GM12878 (cell line): ENCODE data around the gene CACNA2D3. TPM values are rescaled to one million over a fixed set of nuclear protein-coding genes. Genes with fewer than 3 reads are reported as not detected.

Source experiments
- ATAC-seq: fragments of 200-7000 bp; cut with Tn5 transposase; 3 replicates; pipeline ENCODE4 v1.9.1; 2020; ENCODE audit warnings: mild to moderate bottlenecking, moderate library complexity
- BruUV-seq: library from RNA; stranded (reverse); fragments of 400-500 nt; replicated peaks from 2 replicates; lab custom pipeline; 2021; lab: Mats Ljungman, UMichigan
- CTCF ChIA-PET: fragments of 300-600 bp; sonication (Branson Sonifier 250); formaldehyde crosslinking; extraction: SDS; loops from one replicate; lab custom pipeline; 2021; ENCODE audit warnings: inconsistent platforms; lab: Yijun Ruan, JAX
- POLR2A ChIA-PET: fragments of 350-600 bp; formaldehyde crosslinking; extraction: SDS; loops from one replicate; lab custom pipeline; 2021; ENCODE audit warnings: inconsistent platforms; lab: Charles Lee
- RAD21 ChIA-PET: fragments of 300-600 bp; sonication (Branson Sonifier 250); formaldehyde crosslinking; loops from one replicate; lab custom pipeline; 2023; ENCODE audit warnings: antibody characterized with exemption; ENCODE audit not compliant: unreplicated experiment; lab: Charles Lee
- SMC1A ChIA-PET: fragments of 300-600 bp; sonication (Branson Sonifier 250); formaldehyde crosslinking; loops from one replicate; lab custom pipeline; 2023; ENCODE audit not compliant: unreplicated experiment, uncharacterized antibody; lab: Charles Lee
- DNase-seq: peaks from one replicate; pipeline ENCODE4 v3.0.0-alpha.2; 2011; ENCODE audit warnings: low read depth, low spot score
- FAIRE-seq: peaks from 3 replicates; lab custom pipeline; 2011; peaks lifted over from hg19 to GRCh38; lab: Jason Lieb, UNC
- H2AFZ ChIP-seq: 2 replicates; pipeline ENCODE4 v1.6.0; 2011; ENCODE audit warnings: low read depth, low read length, control low read depth; ENCODE audit not compliant: control insufficient read depth
- H3K27ac ChIP-seq: 2 replicates; pipeline ENCODE4 v1.5.1; 2011; ENCODE audit warnings: control low read depth; ENCODE audit not compliant: control insufficient read depth, insufficient read depth
- H3K27me3 ChIP-seq, 2 experiments: replicated peaks in 1 of 2; 2 replicates each; pipeline versions ENCODE4 v1.6.0 to v1.6.1; 2011; ENCODE audit warnings: low read length in 1 of 2; ENCODE audit not compliant: control insufficient read depth in 2 of 2, insufficient read depth in 2 of 2
- H3K36me3 ChIP-seq, 2 experiments: 2 replicates each; pipeline ENCODE4 v1.5.1; 2011; ENCODE audit warnings: low read length in 1 of 2; ENCODE audit not compliant: control insufficient read depth in 2 of 2, insufficient read depth in 2 of 2
- H3K4me1 ChIP-seq: 2 replicates; pipeline ENCODE4 v1.6.1; 2011; ENCODE audit warnings: mild to moderate bottlenecking, low read length, moderate library complexity, mixed read lengths; ENCODE audit not compliant: control insufficient read depth, insufficient read depth
- H3K4me2 ChIP-seq: 2 replicates; pipeline ENCODE4 v1.6.0; 2011; ENCODE audit warnings: control low read depth; ENCODE audit not compliant: control insufficient read depth, insufficient read depth
- H3K4me3 ChIP-seq: fragments of 200-600 bp; sonication (generic); 2 replicates; pipeline ENCODE4 v1.5.1; 2016
- H3K79me2 ChIP-seq: 2 replicates; pipeline ENCODE4 v1.6.0; 2011; ENCODE audit warnings: low read length; ENCODE audit not compliant: control insufficient read depth, insufficient read depth
- H3K9ac ChIP-seq: 2 replicates; pipeline ENCODE4 v1.8.0; 2011; ENCODE audit warnings: low read length, control low read depth, mixed read lengths; ENCODE audit not compliant: control insufficient read depth, insufficient read depth
- H3K9me3 ChIP-seq: replicated peaks from 3 replicates; pipeline ENCODE4 v1.5.1; 2011; ENCODE audit warnings: mild to moderate bottlenecking, low read length; ENCODE audit not compliant: control insufficient read depth, insufficient read depth
- H4K20me1 ChIP-seq: 2 replicates; pipeline ENCODE4 v1.6.0; 2011; ENCODE audit not compliant: control insufficient read depth, insufficient read depth
- CHD1 ChIP-seq: IDR thresholded peaks from 2 replicates; pipeline ENCODE4 v1.6.1; 2012; ENCODE audit warnings: low read depth, low read length, improper control_type of control experiment
- CREB1 ChIP-seq: IDR thresholded peaks from 2 replicates; pipeline ENCODE4 v1.6.1; 2012; ENCODE audit warnings: low read depth, mild to moderate bottlenecking, inconsistent platforms
- CREM ChIP-seq: IDR thresholded peaks from 2 replicates; pipeline ENCODE4 v1.6.1; 2014; ENCODE audit warnings: antibody characterized with exemption, low read depth
- ESRRA ChIP-seq: IDR thresholded peaks from 2 replicates; pipeline ENCODE4 v1.6.1; 2012; ENCODE audit warnings: mild to moderate bottlenecking, low read length, improper control_type of control experiment
- JUNB ChIP-seq: IDR thresholded peaks from 2 replicates; pipeline ENCODE4 v1.6.1; 2016; ENCODE audit warnings: antibody characterized with exemption, mild to moderate bottlenecking
- KAT2A ChIP-seq: conservative IDR thresholded peaks from 2 replicates; pipeline ENCODE4 v1.6.1; 2011; ENCODE audit warnings: low read depth, low read length; ENCODE audit not compliant: control insufficient read depth
- NBN ChIP-seq: fragments of 450-650 bp; IDR thresholded peaks from 2 replicates; pipeline ENCODE4 v1.6.1; 2016
- NFXL1 ChIP-seq: fragments of 450-650 bp; IDR thresholded peaks from 2 replicates; pipeline ENCODE4 v1.6.1; 2017; ENCODE audit warnings: antibody characterized with exemption, mild to moderate bottlenecking, borderline replicate concordance
- PML ChIP-seq: IDR thresholded peaks from 2 replicates; pipeline ENCODE4 v1.6.1; 2012; ENCODE audit warnings: low read length, inconsistent platforms
- RCOR1 ChIP-seq: conservative IDR thresholded peaks from 2 replicates; pipeline ENCODE4 v1.6.1; 2012; ENCODE audit warnings: low read depth, low read length, improper control_type of control experiment
- WGBS: methylation state at CpG from one replicate; pipeline ENCODE4 v1.1.6; 2016; ENCODE audit warnings: low lambda C conversion rate; ENCODE audit not compliant: insufficient replicate concordance, insufficient coverage; ENCODE audit errors: missing lambda C conversion rate; 5-methylcytosine and 5-hydroxymethylcytosine counted together
- in situ Hi-C: fragments of 300-500 bp; cut with MboI; formaldehyde crosslinking; loops from 9 replicates; pipeline ENCODE4 v1.14.3; 2018; ENCODE audit warnings: mixed read lengths
- intact Hi-C: fragments of 100-400 bp; cut with micrococcal nuclease; formaldehyde crosslinking; loops from one replicate; pipeline ENCODE4 v1.14.2; 2022; ENCODE audit not compliant: unreplicated experiment
- polyA plus RNA-seq, 11 experiments: library from polyadenylated mRNA; depleted of rRNA in 4 of 11; unstranded in 6 of 11; stranded (reverse) in 5 of 11; fragments of >200 nt; fragmentation: Nextera tagmentation in 4 of 11; fragmentation: Illumina TruSeq in 1 of 11; extraction: Ambion mirVana in 4 of 11; extraction: Trizol in 1 of 11; gene quantifications; 1 replicate in 1 of 11; 2 replicates in 10 of 11; pipeline versions ENCODE4 v1.2.1 to v1.2.3, GENCODE V29; 2011 to 2016; ENCODE audit warnings: inconsistent platforms in 2 of 11, missing spikeins in 2 of 11, low read depth in 1 of 11
- total RNA-seq, 4 experiments: library from RNA; depleted of rRNA in 3 of 4; stranded (reverse); fragments of >200 nt in 3 of 4; fragmentation: Illumina TruSeq in 1 of 4; extraction: Trizol in 1 of 4; gene quantifications; 2 replicates each; pipeline versions ENCODE4 v1.2.1 to v1.2.3, GENCODE V29; 2013 to 2021
- TF ChIP-seq, protein P1 (sequence below): fragments of 450-650 bp; formaldehyde crosslinking; IDR thresholded peaks from 2 replicates; pipeline ENCODE4 v1.5.0; 2022; ENCODE audit warnings: mild to moderate bottlenecking, missing genetic modification characterization
- TF ChIP-seq, protein P2 (sequence below), 3 experiments: IDR thresholded peaks in 2 of 3; conservative IDR thresholded peaks in 1 of 3; 2 replicates each; pipeline ENCODE4 v1.5.1; 2011; ENCODE audit warnings: low read depth in 3 of 3, low read length in 3 of 3, mild to moderate bottlenecking in 3 of 3, control low read depth in 2 of 3, moderate library complexity in 2 of 3, inconsistent platforms in 1 of 3, mixed read lengths in 1 of 3; ENCODE audit not compliant: control insufficient read depth in 2 of 3, insufficient read depth in 1 of 3; ENCODE audit errors: extremely low read depth in 1 of 3
- TF ChIP-seq, protein P3 (sequence below): IDR thresholded peaks from 2 replicates; pipeline ENCODE4 v1.6.1; 2012; ENCODE audit warnings: low read depth, low read length, improper control_type of control experiment
- TF ChIP-seq, protein P4 (sequence below): fragments of 450-650 bp; IDR thresholded peaks from 2 replicates; pipeline ENCODE4 v1.6.1; 2016; ENCODE audit warnings: mild to moderate bottlenecking

CACNA2D3 gene
- total and polyA plus RNA-seq, 10 of the 15 experiments (the other 5 are each of a cell fraction or from before 2014, with no cell fraction given) = not detected

DNA sequence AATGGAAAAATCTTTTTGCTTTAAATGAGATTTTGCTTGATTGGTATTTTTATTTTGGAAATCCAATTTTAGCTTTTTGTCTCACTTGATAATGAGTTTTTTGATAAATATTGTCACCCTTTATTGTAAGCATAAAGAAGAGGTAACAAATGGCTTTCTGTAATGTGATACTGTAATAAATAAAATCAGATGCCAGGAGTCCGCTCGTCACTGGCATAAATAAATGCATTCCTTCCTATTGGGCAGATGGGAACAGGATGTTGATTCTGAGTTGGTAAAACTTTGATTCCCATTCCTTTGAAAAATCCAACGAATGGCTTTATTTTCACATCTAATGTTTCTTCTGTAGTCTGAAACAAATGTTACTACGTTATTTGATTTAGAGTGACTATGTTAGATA, 59.9 kb downstream of the CACNA2D3 start:
- Histone ChIP-seq H3K79me2 (no peaks in the 10 kb centered on the region), H3K27me3 (no peaks in the 10 kb centered on the region), H3K4me3 (no peak overlapping the region), H4K20me1 (no peaks in the 10 kb centered on the region), H3K27ac (no peak overlapping the region), H3K9ac (no peak overlapping the region), H3K36me3 (no peaks in the 10 kb centered on the region), H3K9me3 (no peaks in the 10 kb centered on the region), H3K4me2 (no peak overlapping the region), H2AFZ (no peak overlapping the region), H3K4me1 (no peaks in the 10 kb centered on the region)
- TF ChIP-seq KAT2A = no peak
- TF ChIP-seq, protein P1, sequence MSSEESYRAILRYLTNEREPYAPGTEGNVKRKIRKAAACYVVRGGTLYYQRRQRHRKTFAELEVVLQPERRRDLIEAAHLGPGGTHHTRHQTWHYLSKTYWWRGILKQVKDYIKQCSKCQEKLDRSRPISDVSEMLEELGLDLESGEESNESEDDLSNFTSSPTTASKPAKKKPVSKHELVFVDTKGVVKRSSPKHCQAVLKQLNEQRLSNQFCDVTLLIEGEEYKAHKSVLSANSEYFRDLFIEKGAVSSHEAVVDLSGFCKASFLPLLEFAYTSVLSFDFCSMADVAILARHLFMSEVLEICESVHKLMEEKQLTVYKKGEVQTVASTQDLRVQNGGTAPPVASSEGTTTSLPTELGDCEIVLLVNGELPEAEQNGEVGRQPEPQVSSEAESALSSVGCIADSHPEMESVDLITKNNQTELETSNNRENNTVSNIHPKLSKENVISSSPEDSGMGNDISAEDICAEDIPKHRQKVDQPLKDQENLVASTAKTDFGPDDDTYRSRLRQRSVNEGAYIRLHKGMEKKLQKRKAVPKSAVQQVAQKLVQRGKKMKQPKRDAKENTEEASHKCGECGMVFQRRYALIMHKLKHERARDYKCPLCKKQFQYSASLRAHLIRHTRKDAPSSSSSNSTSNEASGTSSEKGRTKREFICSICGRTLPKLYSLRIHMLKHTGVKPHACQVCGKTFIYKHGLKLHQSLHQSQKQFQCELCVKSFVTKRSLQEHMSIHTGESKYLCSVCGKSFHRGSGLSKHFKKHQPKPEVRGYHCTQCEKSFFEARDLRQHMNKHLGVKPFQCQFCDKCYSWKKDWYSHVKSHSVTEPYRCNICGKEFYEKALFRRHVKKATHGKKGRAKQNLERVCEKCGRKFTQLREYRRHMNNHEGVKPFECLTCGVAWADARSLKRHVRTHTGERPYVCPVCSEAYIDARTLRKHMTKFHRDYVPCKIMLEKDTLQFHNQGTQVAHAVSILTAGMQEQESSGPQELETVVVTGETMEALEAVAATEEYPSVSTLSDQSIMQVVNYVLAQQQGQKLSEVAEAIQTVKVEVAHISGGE (CRISPR knock-in tag) = no peak
- TF ChIP-seq NBN = no peak
- TF ChIP-seq CREB1 = no peak
- TF ChIP-seq, protein P2, sequence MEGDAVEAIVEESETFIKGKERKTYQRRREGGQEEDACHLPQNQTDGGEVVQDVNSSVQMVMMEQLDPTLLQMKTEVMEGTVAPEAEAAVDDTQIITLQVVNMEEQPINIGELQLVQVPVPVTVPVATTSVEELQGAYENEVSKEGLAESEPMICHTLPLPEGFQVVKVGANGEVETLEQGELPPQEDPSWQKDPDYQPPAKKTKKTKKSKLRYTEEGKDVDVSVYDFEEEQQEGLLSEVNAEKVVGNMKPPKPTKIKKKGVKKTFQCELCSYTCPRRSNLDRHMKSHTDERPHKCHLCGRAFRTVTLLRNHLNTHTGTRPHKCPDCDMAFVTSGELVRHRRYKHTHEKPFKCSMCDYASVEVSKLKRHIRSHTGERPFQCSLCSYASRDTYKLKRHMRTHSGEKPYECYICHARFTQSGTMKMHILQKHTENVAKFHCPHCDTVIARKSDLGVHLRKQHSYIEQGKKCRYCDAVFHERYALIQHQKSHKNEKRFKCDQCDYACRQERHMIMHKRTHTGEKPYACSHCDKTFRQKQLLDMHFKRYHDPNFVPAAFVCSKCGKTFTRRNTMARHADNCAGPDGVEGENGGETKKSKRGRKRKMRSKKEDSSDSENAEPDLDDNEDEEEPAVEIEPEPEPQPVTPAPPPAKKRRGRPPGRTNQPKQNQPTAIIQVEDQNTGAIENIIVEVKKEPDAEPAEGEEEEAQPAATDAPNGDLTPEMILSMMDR (IDR thresholded peaks at IDR 0.05 in 2 of 3, conservative IDR thresholded peaks at IDR 0.05 in 1 of 3; ENCODE audit: control insufficient read depth in 2 of 3, extremely low read depth in 1 of 3, insufficient read depth in 1 of 3, low read depth in 3 of 3, low read length in 3 of 3) = no peak
- TF ChIP-seq ESRRA = no peak
- TF ChIP-seq PML = no peak
- TF ChIP-seq CREM = no peak
- TF ChIP-seq NFXL1 = no peak
- TF ChIP-seq, protein P3, sequence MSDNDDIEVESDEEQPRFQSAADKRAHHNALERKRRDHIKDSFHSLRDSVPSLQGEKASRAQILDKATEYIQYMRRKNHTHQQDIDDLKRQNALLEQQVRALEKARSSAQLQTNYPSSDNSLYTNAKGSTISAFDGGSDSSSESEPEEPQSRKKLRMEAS = no peak
- no peak for TF ChIP-seq CHD1
- TF ChIP-seq JUNB = no peak
- TF ChIP-seq, protein P4, sequence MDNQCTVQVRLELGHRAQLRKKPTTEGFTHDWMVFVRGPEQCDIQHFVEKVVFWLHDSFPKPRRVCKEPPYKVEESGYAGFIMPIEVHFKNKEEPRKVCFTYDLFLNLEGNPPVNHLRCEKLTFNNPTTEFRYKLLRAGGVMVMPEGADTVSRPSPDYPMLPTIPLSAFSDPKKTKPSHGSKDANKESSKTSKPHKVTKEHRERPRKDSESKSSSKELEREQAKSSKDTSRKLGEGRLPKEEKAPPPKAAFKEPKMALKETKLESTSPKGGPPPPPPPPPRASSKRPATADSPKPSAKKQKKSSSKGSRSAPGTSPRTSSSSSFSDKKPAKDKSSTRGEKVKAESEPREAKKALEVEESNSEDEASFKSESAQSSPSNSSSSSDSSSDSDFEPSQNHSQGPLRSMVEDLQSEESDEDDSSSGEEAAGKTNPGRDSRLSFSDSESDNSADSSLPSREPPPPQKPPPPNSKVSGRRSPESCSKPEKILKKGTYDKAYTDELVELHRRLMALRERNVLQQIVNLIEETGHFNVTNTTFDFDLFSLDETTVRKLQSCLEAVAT = no peak
- TF ChIP-seq RCOR1 = no peak
- intact Hi-C loops (no loop called here), in situ Hi-C loops (no loop called here)
- POLR2A ChIA-PET = no interaction called here
- FAIRE-seq (no peak), ATAC-seq (no peak), DNase-seq (no peak)
- 40% methylated on average over 4 of the region's 4 CpGs for WGBS
- CTCF ChIA-PET = no interaction called here
- SMC1A ChIA-PET = no interaction called here
- RAD21 ChIA-PET = interaction anchor here (0.6 kb wide), 1 partner anchor 498 kb away, joined by 4 read pairs; no protein-coding TSS in a partner anchor
- BruUV-seq = no TSS peak
